ENCODE measurements around the gene HOXC4. TPM values are rescaled to one million over a fixed set of nuclear protein-coding genes. Genes with fewer than 3 reads are reported as not detected.

Gene HOXC4
- polyA plus RNA-seq, 1 experiment: not detected

- CTCF ChIA-PET: interaction anchor here (0.6 kb wide), 1 partner anchor 306 kb away, joined by 5 read pairs; the partner anchor contains the start of gene COPZ1
- POLR2A ChIA-PET: no interaction called here
- TF ChIP-seq, protein P1, sequence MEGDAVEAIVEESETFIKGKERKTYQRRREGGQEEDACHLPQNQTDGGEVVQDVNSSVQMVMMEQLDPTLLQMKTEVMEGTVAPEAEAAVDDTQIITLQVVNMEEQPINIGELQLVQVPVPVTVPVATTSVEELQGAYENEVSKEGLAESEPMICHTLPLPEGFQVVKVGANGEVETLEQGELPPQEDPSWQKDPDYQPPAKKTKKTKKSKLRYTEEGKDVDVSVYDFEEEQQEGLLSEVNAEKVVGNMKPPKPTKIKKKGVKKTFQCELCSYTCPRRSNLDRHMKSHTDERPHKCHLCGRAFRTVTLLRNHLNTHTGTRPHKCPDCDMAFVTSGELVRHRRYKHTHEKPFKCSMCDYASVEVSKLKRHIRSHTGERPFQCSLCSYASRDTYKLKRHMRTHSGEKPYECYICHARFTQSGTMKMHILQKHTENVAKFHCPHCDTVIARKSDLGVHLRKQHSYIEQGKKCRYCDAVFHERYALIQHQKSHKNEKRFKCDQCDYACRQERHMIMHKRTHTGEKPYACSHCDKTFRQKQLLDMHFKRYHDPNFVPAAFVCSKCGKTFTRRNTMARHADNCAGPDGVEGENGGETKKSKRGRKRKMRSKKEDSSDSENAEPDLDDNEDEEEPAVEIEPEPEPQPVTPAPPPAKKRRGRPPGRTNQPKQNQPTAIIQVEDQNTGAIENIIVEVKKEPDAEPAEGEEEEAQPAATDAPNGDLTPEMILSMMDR (IDR thresholded peaks at IDR 0.05; ENCODE audit: low read depth, low read length): no peak
- H3K27ac ChIP-seq (ENCODE audit: low read depth, low read length): no peak overlapping the region
- DNase-seq (ENCODE audit: low read depth, low spot score): no peak
- peaks cover 12% of the 10 kb centered on the region; the same call in 1 of the 2 replicates for H3K9me3 ChIP-seq (ENCODE audit: control insufficient read depth, insufficient read depth, low read length)
- H3K4me3 ChIP-seq (ENCODE audit: low read depth, low read length): no peak overlapping the region
- H3K27me3 ChIP-seq (ENCODE audit: control insufficient read depth, insufficient read depth, low read length): peaks cover 99% of the 10 kb centered on the region
These were observed 34.4 kb upstream of the HOXC4 start for GRCh38 chr12:54019091-54019811.

- H3K4me3 ChIP-seq (ENCODE audit: low read depth, low read length): no peak overlapping the region
- peaks cover 99% of the 10 kb centered on the region for H3K27me3 ChIP-seq (ENCODE audit: control insufficient read depth, insufficient read depth, low read length)
- POLR2A ChIA-PET: no interaction called here
- CTCF ChIA-PET: interaction anchor here (0.6 kb wide), 1 partner anchor 305 kb away, joined by 5 read pairs; the partner anchor contains the start of gene COPZ1
- H3K27ac ChIP-seq (ENCODE audit: low read depth, low read length): no peak overlapping the region
- peaks cover 12% of the 10 kb centered on the region; the same call in 1 of the 2 replicates for H3K9me3 ChIP-seq (ENCODE audit: control insufficient read depth, insufficient read depth, low read length)
- no peak for DNase-seq (ENCODE audit: low read depth, low spot score)
- TF ChIP-seq, protein P1 (IDR thresholded peaks at IDR 0.05; ENCODE audit: low read depth, low read length): no peak
These were observed 33.6 kb upstream of the HOXC4 start for GRCh38 chr12:54019924-54020590.

GRCh38 chr12:54020591-54021405, 32.8 kb upstream of the HOXC4 start:
- TF ChIP-seq, protein P1 (IDR thresholded peaks at IDR 0.05; ENCODE audit: low read depth, low read length): no peak
- ChIA-PET CTCF (interaction anchor here (1.5 kb wide), 1 partner anchor 180 kb away, joined by 4 read pairs; no protein-coding TSS in a partner anchor), POLR2A (no interaction called here)
- no peak for DNase-seq (ENCODE audit: low read depth, low spot score)
- H3K27ac ChIP-seq (ENCODE audit: low read depth, low read length): no peak overlapping the region
- H3K4me3 ChIP-seq (ENCODE audit: low read depth, low read length): no peak overlapping the region
- H3K9me3 ChIP-seq (ENCODE audit: control insufficient read depth, insufficient read depth, low read length): peaks cover 12% of the 10 kb centered on the region; the same call in 1 of the 2 replicates
- peaks cover 97% of the 10 kb centered on the region for H3K27me3 ChIP-seq (ENCODE audit: control insufficient read depth, insufficient read depth, low read length)

GRCh38 chr12:54021432-54022013, 32.1 kb upstream of the HOXC4 start:
- no peak overlapping the region for H3K4me3 ChIP-seq (ENCODE audit: low read depth, low read length)
- H3K27ac ChIP-seq (ENCODE audit: low read depth, low read length): no peak overlapping the region
- peaks cover 12% of the 10 kb centered on the region; the same call in 1 of the 2 replicates for H3K9me3 ChIP-seq (ENCODE audit: control insufficient read depth, insufficient read depth, low read length)
- peaks cover 96% of the 10 kb centered on the region for H3K27me3 ChIP-seq (ENCODE audit: control insufficient read depth, insufficient read depth, low read length)
- CTCF ChIA-PET: interaction anchor here (1.5 kb wide), 1 partner anchor 180 kb away, joined by 4 read pairs; no protein-coding TSS in a partner anchor
- TF ChIP-seq, protein P1 (IDR thresholded peaks at IDR 0.05; ENCODE audit: low read depth, low read length): no peak
- DNase-seq (ENCODE audit: low read depth, low spot score): no peak
- POLR2A ChIA-PET: no interaction called here
